H9 (cell line): ENCODE measurements around the gene USB1. TPM values are rescaled to one million over a fixed set of nuclear protein-coding genes. Genes with fewer than 3 reads are reported as not detected.

Experiments
- DNase-seq: peaks from one replicate; pipeline ENCODE4 v3.0.0-alpha.2; 2017
- H2AFZ ChIP-seq: one replicate; pipeline ENCODE4 v1.6.1; 2013; ENCODE audit warnings: mild to moderate bottlenecking, low read length, control low read depth, moderate library complexity
- H2AK5ac ChIP-seq: 2 replicates; pipeline ENCODE4 v1.6.1; 2013; ENCODE audit warnings: low read length, control low read depth, mixed read lengths; ENCODE audit not compliant: insufficient read length
- H2BK120ac ChIP-seq: one replicate; pipeline ENCODE4 v1.6.1; 2013; ENCODE audit warnings: low read depth, mild to moderate bottlenecking, low read length, control low read depth, inconsistent platforms; ENCODE audit not compliant: poor library complexity, severe bottlenecking
- H2BK12ac ChIP-seq: 2 replicates; pipeline ENCODE4 v1.6.1; 2013; ENCODE audit warnings: low read length, control low read depth, mixed read lengths, low read depth; ENCODE audit not compliant: insufficient read length
- H2BK15ac ChIP-seq: 2 replicates; pipeline ENCODE4 v1.6.1; 2013; ENCODE audit warnings: low read depth, low read length, control low read depth
- H2BK20ac ChIP-seq: one replicate; pipeline ENCODE4 v1.6.1; 2013; ENCODE audit warnings: low read depth, mild to moderate bottlenecking, low read length, control low read depth, inconsistent platforms; ENCODE audit not compliant: poor library complexity, severe bottlenecking
- H2BK5ac ChIP-seq: 2 replicates; pipeline ENCODE4 v1.6.1; 2013; ENCODE audit warnings: low read length, control low read depth, mixed read lengths; ENCODE audit not compliant: insufficient read length
- H3K14ac ChIP-seq: 2 replicates; pipeline ENCODE4 v1.6.1; 2013; ENCODE audit warnings: low read length, control low read depth; ENCODE audit not compliant: insufficient read depth
- H3K18ac ChIP-seq: 2 replicates; pipeline ENCODE4 v1.6.1; 2013; ENCODE audit warnings: low read depth, mild to moderate bottlenecking, mixed read lengths, low read length, control low read depth; ENCODE audit not compliant: insufficient read length
- H3K23ac ChIP-seq: 2 replicates; pipeline ENCODE4 v1.6.1; 2013; ENCODE audit warnings: low read length, control low read depth, mixed read lengths, low read depth; ENCODE audit not compliant: insufficient read length
- H3K23me2 ChIP-seq: 2 replicates; pipeline ENCODE4 v1.6.1; 2013; ENCODE audit warnings: low read depth, mild to moderate bottlenecking, mixed read lengths, low read length, control low read depth; ENCODE audit not compliant: insufficient read length, poor library complexity, severe bottlenecking
- H3K27ac ChIP-seq: 2 replicates; pipeline ENCODE4 v1.5.1; 2013; ENCODE audit warnings: low read length, control low read depth, mixed read lengths, low read depth; ENCODE audit not compliant: insufficient read length
- H3K27me3 ChIP-seq: 2 replicates; pipeline ENCODE4 v1.6.1; 2013; ENCODE audit warnings: low read length, control low read depth, inconsistent platforms; ENCODE audit not compliant: insufficient read depth
- H3K4ac ChIP-seq: 2 replicates; pipeline ENCODE4 v1.6.1; 2013; ENCODE audit warnings: low read depth, mild to moderate bottlenecking, control low read depth, inconsistent platforms, low read length, moderate library complexity
- H3K4me1 ChIP-seq: 2 replicates; pipeline ENCODE4 v1.6.1; 2013; ENCODE audit warnings: low read length, control low read depth, inconsistent platforms; ENCODE audit not compliant: insufficient read depth
- H3K4me2 ChIP-seq: 2 replicates; pipeline ENCODE4 v1.6.1; 2013; ENCODE audit warnings: low read length, control low read depth, mixed read lengths; ENCODE audit not compliant: insufficient read length, insufficient read depth
- H3K56ac ChIP-seq: 2 replicates; pipeline ENCODE4 v1.6.1; 2013; ENCODE audit warnings: low read depth, mild to moderate bottlenecking, mixed read lengths, low read length, control low read depth; ENCODE audit not compliant: insufficient read length
- H3K79me1 ChIP-seq: 2 replicates; pipeline ENCODE4 v1.6.1; 2013; ENCODE audit warnings: low read depth, mild to moderate bottlenecking, moderate library complexity, low read length, control low read depth, inconsistent platforms; ENCODE audit not compliant: insufficient read depth, poor library complexity, severe bottlenecking
- H3K79me2 ChIP-seq: 2 replicates; pipeline ENCODE4 v1.6.1; 2013; ENCODE audit warnings: low read length, control low read depth, inconsistent platforms; ENCODE audit not compliant: insufficient read depth
- H3K9ac ChIP-seq: 2 replicates; pipeline ENCODE4 v1.6.1; 2013; ENCODE audit warnings: low read length, control low read depth, mixed read lengths; ENCODE audit not compliant: insufficient read length; ENCODE audit errors: extremely low read depth
- H3K9me3 ChIP-seq: one replicate; pipeline ENCODE4 v1.6.1; 2013; ENCODE audit warnings: low read depth, low read length, inconsistent platforms; ENCODE audit not compliant: control insufficient read depth
- H3T11ph ChIP-seq: one replicate; pipeline ENCODE4 v1.6.1; 2013; ENCODE audit warnings: mild to moderate bottlenecking, low read length, control low read depth, inconsistent platforms
- H4K20me1 ChIP-seq: one replicate; pipeline ENCODE4 v1.6.1; 2013; ENCODE audit not compliant: control insufficient read depth, insufficient read length, insufficient read depth
- H4K5ac ChIP-seq: 2 replicates; pipeline ENCODE4 v1.6.1; 2013; ENCODE audit warnings: low read depth, mild to moderate bottlenecking, mixed read lengths, low read length, control low read depth; ENCODE audit not compliant: insufficient read length
- H4K8ac ChIP-seq: replicated peaks from 2 replicates; pipeline ENCODE4 v1.6.1; 2013; ENCODE audit warnings: low read length, control low read depth, mixed read lengths, low read depth; ENCODE audit not compliant: insufficient read length
- H4K91ac ChIP-seq: 2 replicates; pipeline ENCODE4 v1.6.1; 2013; ENCODE audit warnings: low read depth, mild to moderate bottlenecking, moderate library complexity, mixed read lengths, low read length, control low read depth; ENCODE audit not compliant: insufficient read length
- H3K27ac Mint-ChIP-seq, 3 experiments: 2 replicates in 2 of 3; 3 replicates in 1 of 3; pipeline ENCODE4 v1.8.0; 2020 to 2021; ENCODE audit warnings: mixed read lengths in 3 of 3, mild to moderate bottlenecking in 1 of 3, moderate library complexity in 1 of 3
- H3K27me3 Mint-ChIP-seq: 2 replicates; pipeline ENCODE4 v1.8.0; 2021; ENCODE audit warnings: low read depth, mild to moderate bottlenecking, moderate library complexity, mixed read lengths
- H3K36me3 Mint-ChIP-seq, 3 experiments: 2 replicates in 2 of 3; 3 replicates in 1 of 3; pipeline ENCODE4 v1.8.0; 2020 to 2021; ENCODE audit warnings: low read depth in 3 of 3, mixed read lengths in 3 of 3; ENCODE audit not compliant: insufficient read depth in 1 of 3
- H3K4me1 Mint-ChIP-seq, 2 experiments: 2 replicates each; pipeline ENCODE4 v1.8.0; 2020; ENCODE audit warnings: mixed read lengths in 2 of 2
- H3K4me3 Mint-ChIP-seq, 2 experiments: 2 replicates in 1 of 2; 3 replicates in 1 of 2; pipeline ENCODE4 v1.8.0; 2020 to 2021; ENCODE audit warnings: mild to moderate bottlenecking in 2 of 2, mixed read lengths in 2 of 2, moderate library complexity in 1 of 2
- H3K9me3 Mint-ChIP-seq, 2 experiments: 2 replicates in 1 of 2; 3 replicates in 1 of 2; pipeline ENCODE4 v1.8.0; 2020; ENCODE audit warnings: mild to moderate bottlenecking in 2 of 2, mixed read lengths in 2 of 2, moderate library complexity in 1 of 2
- WGBS: extraction: QIAGEN DNeasy Blood & Tissue Kit; methylation state at CpG from one replicate; pipeline ENCODE4 v1.1.7; 2013; ENCODE audit warnings: missing lambda C conversion rate, low lambda C conversion rate, mixed read lengths; ENCODE audit not compliant: insufficient read length; ENCODE audit errors: extremely low coverage; 5-methylcytosine and 5-hydroxymethylcytosine counted together
- total RNA-seq: library from RNA; stranded (reverse); gene quantifications from 2 replicates; pipeline ENCODE4 v1.2.1, GENCODE V29; 2021
- TF ChIP-seq, protein P1 (sequence below): fragments of 200-600 bp; sonication (generic); conservative IDR thresholded peaks from 3 replicates; pipeline ENCODE4 v1.8.0; 2021; ENCODE audit warnings: antibody characterized with exemption, mild to moderate bottlenecking

The USB1 gene
- total RNA-seq, 1 experiment from 2014 or later, result 65.0 TPM

DNA sequence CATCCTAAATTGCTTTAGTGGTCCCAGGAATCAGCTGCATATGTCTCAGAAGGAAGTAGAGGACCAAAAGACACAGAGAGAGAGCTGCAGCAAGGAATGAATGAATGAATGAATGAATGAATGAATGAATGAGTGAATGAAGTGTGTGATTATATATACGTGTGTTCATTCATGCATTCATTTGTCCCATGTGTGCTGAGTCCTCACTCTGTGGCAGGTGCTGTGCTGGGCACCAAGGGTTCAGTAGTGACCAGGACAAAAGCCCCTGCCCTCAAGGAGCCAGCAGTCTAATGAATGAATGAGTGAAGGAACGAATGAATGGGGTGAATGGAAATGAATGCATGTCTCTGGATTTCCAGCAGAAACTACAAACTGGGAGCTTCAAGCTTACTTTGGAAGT is 39.7 kb upstream of the USB1 start:
- no peak overlapping the region for H3T11ph ChIP-seq
- H3K56ac ChIP-seq, result no peak overlapping the region
- no peaks in the 10 kb centered on the region for H3K4me1 ChIP-seq
- WGBS, result no CpG with 5 or more reads among the region's 2 CpGs
- H3K14ac ChIP-seq, result no peak overlapping the region
- Mint-ChIP-seq H3K36me3 (no peaks in the 10 kb centered on the region), H3K4me3 (no peak overlapping the region), H3K4me1 (peaks cover 16 to 26% of the 10 kb centered on the region in 2 experiments; a peak in 3 of 4 replicates), H3K27me3 (no peaks in the 10 kb centered on the region; the same call in 1 of the 2 replicates), H3K27ac (peak overlapping the region in 1 of 3 experiments; percentile 50; a peak in 1 of 7 replicates), H3K9me3 (no peaks in the 10 kb centered on the region)
- H3K4ac ChIP-seq, result no peak overlapping the region
- H3K18ac ChIP-seq, result no peak overlapping the region
- H2BK120ac ChIP-seq, result no peak overlapping the region
- no peak overlapping the region for H4K8ac ChIP-seq
- H2AK5ac ChIP-seq, result no peak overlapping the region
- no peak overlapping the region for H4K5ac ChIP-seq
- H2AFZ ChIP-seq, result no peak overlapping the region
- H3K27ac ChIP-seq, result no peak overlapping the region
- H4K91ac ChIP-seq, result no peak overlapping the region
- TF ChIP-seq, protein P1, sequence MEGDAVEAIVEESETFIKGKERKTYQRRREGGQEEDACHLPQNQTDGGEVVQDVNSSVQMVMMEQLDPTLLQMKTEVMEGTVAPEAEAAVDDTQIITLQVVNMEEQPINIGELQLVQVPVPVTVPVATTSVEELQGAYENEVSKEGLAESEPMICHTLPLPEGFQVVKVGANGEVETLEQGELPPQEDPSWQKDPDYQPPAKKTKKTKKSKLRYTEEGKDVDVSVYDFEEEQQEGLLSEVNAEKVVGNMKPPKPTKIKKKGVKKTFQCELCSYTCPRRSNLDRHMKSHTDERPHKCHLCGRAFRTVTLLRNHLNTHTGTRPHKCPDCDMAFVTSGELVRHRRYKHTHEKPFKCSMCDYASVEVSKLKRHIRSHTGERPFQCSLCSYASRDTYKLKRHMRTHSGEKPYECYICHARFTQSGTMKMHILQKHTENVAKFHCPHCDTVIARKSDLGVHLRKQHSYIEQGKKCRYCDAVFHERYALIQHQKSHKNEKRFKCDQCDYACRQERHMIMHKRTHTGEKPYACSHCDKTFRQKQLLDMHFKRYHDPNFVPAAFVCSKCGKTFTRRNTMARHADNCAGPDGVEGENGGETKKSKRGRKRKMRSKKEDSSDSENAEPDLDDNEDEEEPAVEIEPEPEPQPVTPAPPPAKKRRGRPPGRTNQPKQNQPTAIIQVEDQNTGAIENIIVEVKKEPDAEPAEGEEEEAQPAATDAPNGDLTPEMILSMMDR, result no peak
- no peaks in the 10 kb centered on the region for H3K79me1 ChIP-seq
- no peak overlapping the region for H3K9ac ChIP-seq
- no peaks in the 10 kb centered on the region; the same call in 1 of the 2 replicates for H3K27me3 ChIP-seq
- DNase-seq, result no peak
- H3K4me2 ChIP-seq, result no peak overlapping the region
- no peak overlapping the region for H2BK15ac ChIP-seq
- no peaks in the 10 kb centered on the region for H3K9me3 ChIP-seq
- H4K20me1 ChIP-seq, result no peaks in the 10 kb centered on the region
- no peaks in the 10 kb centered on the region for H3K79me2 ChIP-seq
- H3K23me2 ChIP-seq, result no peaks in the 10 kb centered on the region
- H3K23ac ChIP-seq, result no peak overlapping the region
- no peak overlapping the region for H2BK20ac ChIP-seq
- no peak overlapping the region for H2BK5ac ChIP-seq
- H2BK12ac ChIP-seq, result no peak overlapping the region
